IPS-11a (cell line): ENCODE data around the gene KCNS1.

Experiments
- H3K4me3 ChIP-seq: one replicate; pipeline ENCODE4 v1.5.1; 2013; ENCODE audit warnings: low read depth, low read length, control low read depth

Gene KCNS1

DNA sequence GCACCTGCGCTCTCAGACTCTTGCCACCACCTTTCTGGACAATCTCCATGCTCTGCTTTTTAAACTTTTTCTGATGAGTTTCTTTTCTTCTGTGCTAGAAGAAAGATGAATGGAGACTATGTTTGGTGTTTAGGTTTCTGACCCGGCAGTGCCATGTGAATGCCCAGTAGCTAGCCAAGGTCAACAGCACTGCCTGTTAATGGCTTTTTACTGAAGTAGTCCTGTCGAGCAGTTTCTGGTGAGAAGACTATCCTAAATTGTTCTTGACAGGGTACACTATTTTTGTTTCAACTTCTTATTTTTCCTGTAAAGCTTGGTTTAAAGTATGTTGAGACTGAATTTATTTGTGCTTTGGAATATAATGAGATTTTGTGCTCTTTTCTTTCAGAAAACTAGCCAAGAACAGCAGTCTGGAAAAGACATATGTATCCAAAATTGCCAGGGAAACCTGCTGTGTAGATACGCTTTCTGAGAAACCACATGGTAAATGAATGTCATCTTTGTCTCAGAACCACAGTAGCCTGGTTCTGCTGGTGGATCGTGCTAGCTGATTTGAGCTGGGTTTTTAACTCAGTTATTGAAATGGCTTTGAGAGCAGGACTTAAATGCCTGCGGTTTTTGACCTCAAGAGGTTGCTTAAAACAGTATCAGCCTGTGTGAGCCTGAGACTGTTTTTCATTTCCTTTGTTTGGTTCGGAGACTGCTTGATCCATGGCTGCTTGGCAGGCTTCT lies 48.1 kb downstream of the KCNS1 start:
- H3K4me3 ChIP-seq, result no peak overlapping the region

DNA sequence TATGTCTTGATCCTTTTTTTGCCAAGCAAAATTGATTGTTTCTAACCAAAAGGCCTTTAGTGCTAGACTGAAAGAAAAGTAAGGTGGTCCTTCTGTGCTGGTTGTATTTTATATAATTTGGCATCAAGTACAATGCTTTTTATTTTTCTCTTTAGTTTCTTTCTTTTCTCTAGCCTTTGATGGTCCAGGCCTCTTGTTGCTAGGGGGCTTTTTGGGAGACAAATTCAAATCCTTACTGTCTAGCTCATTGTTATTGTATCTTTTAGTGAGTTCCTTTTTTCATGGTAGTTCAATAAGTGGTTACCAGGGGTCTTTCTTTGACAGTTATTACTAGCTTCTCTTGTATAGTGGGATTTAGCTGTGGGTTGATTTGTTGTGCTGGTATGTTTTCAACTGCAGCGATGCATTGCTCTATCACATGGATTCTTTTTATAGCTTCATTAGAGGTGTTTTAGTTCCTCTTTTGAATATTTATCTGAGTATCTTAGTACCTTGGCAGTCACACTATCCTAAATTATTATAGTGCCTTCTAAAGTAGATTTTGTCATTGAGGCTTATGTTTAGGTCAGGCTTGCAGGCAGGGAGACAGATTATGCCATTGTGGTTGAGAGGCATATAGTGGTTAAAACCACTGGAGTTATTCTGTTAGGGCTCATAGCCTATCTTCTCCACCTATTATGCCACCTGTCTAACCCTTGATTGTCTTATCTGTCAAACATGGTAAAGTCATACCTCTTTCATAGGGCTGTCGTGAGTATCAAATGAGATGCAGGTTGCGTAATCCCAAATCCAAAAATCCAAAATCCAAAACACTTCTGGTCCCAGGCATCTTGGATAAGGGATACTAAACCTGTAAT lies 49.5 kb downstream of the KCNS1 start:
- no peak overlapping the region for H3K4me3 ChIP-seq

DNA sequence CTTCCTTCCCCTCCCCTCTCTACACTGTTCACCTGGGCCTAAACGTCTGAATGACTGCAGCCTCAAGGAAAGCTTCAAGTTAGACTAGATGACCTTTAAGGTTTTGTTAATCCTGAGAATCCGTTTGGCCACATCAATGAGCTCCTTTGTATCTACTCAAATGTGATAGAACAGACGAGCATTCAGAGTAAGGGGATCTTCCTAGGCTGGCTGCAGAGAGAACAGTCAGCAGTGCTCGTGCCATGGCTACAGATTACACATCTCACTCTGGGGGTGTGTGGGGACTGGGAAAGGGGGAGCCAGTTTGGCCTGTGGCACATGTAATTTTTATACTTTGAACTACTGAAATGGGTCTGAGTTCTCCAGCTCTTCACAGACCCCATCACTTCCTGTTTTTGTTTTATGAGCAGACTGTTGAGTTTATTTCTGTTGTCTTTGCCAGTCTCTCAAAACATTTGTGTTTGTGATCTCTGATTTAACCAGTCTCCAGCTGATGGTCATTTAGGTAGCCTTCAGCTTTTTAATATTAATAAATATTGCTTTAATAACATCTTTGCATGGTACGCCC lies 50.9 kb downstream of the KCNS1 start:
- no peak overlapping the region for H3K4me3 ChIP-seq

DNA sequence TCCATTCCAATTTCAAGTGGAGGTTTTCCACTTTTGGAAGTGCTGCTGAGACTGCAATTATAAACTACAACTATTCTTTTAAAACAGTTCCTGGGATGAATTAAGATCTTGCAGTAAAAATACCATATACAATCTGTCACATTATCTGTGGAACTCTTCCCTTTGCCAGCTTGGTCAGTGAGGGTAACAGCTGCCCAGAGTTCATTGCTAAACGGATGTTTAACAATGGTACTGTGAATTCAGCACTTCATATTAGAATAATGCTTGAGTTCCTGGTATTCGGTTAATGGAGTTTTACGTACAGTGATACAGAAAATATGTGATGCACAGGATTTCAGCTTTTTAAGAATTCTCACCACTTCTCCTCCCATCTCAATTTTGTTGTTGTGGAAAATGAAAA lies 51.5 kb downstream of the KCNS1 start:
- H3K4me3 ChIP-seq, result no peak overlapping the region

DNA sequence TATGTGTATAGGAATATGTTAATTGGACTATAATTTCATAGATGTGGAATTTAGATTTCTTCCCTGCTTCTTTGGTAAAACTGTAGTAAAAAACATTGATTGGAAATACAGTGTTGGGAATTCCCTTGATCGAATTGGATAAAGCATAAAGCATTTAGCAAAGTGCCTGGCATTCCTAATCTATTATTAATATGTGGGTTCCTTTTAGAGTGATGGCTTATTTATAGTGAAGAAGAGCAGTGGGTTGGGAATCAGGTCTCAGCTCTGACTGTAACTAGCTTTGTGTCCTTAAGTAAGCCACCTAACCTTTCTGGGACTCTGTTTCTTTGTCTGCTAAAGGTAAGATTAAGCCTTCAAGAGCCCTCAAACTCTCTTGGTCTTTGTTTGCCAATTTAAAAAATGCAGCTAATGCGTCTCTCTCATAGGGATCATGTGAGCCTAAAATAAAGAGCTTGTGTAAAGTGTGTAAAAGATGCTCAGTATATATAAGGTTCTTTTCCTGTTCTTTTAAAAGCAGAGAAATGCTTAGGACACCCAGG lies 53.3 kb downstream of the KCNS1 start:
- H3K4me3 ChIP-seq, result no peak overlapping the region

DNA sequence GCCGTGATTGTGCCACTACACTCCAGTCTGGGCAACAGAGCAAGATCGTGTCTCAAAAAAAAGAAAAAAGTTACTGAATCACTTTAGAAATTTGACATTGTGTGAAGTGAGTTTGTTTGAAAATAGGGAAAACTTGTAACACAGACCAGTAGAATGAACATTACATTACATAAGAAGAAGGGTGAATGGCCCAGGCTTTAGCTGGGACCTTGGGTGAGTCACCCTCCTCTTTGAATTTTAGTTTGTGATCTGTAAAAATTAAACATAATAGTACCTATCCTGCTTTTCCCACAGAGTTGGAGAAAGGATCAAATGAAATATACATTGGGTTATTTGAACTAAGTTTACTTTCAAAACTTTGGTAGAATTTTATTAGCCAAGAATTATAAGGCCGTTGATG lies 56.3 kb downstream of the KCNS1 start:
- no peak overlapping the region for H3K4me3 ChIP-seq

DNA sequence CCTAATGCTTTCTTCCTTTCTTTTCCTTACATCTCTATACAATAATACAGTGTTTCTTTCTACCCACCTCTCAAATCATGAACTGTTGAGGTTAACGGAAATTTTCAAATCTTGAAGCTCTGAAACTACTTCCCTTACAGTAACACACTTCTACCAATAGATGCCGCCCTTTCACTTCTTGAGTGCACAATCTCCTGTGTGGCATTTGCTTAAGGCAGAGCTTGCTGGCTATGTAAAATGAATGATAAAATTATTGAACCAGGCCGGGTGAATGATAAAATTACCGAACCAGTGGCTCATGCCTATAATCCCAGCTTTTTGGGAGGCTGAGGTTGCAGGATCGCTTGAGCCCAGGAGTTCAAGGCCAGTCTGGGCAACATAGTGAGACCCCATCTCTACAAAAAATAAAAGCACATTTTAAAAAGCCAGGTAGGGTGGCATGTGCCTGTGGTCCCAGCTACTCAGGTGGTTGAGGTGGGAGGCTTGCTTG lies 56.8 kb downstream of the KCNS1 start:
- H3K4me3 ChIP-seq, result no peak overlapping the region

DNA sequence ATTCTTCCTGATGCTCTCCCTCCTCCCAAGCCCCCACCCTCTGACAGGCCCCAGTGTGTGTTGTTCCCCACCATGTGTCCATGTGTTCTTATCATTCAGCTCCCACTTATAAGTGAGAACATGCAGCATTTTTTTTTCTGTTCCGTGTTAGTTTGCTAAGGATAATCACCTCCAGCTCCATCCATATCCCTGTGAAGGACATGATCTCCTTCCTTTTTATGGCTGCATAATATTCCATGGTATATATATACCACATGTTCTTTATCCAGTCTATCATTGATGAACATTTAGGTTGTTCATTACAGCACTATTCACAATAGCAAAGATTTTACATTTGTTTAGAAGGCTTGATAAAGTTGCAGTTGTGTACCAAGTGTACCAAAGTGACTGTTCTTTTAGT lies 57.9 kb downstream of the KCNS1 start:
- no peak overlapping the region for H3K4me3 ChIP-seq
